GM21786 (cell line): ENCODE results near the gene VEGFD.

Experiments
- ATAC-seq: cut with Tn5 transposase; IDR thresholded peaks from one replicate; pipeline ENCODE4 v1.9.1; 2021; ENCODE audit not compliant: unreplicated experiment

The VEGFD gene

GRCh38 chrX:15366506-15367352 lies 17.5 kb downstream of the VEGFD start:
- no peak for ATAC-seq

GRCh38 chrX:15359701-15360100 lies 24.5 kb downstream of the VEGFD start:
- ATAC-seq = no peak

GRCh38 chrX:15358533-15358932 lies 25.7 kb downstream of the VEGFD start:
- no peak for ATAC-seq

GRCh38 chrX:15356444-15356843 lies 27.8 kb downstream of the VEGFD start:
- ATAC-seq = no peak

- no peak for ATAC-seq
These were observed 33.8 kb downstream of the VEGFD start for GRCh38 chrX:15350329-15350996.

GRCh38 chrX:15349046-15349445 lies 35.2 kb downstream of the VEGFD start:
- no peak for ATAC-seq

- ATAC-seq = no peak
These were observed 38.2 kb downstream of the VEGFD start for GRCh38 chrX:15345976-15346375.

- ATAC-seq = no peak
These were observed 40.1 kb downstream of the VEGFD start for GRCh38 chrX:15344106-15344505.

GRCh38 chrX:15343075-15343476 lies 41.1 kb downstream of the VEGFD start:
- ATAC-seq = no peak

GRCh38 chrX:15340867-15341266 lies 43.3 kb downstream of the VEGFD start:
- no peak for ATAC-seq

- ATAC-seq = no peak
These were observed 48.2 kb downstream of the VEGFD start for GRCh38 chrX:15336023-15336413.

- peak; percentile 99 for ATAC-seq
These were observed 48.8 kb downstream of the VEGFD start, which contains the start of gene PIGA for GRCh38 chrX:15335135-15336022. PIGA (minus strand) TSS chrX:15335523; CDS start chrX:15331930, 3,593 bp downstream.

GRCh38 chrX:15334561-15334960 lies 49.7 kb downstream of the VEGFD start:
- ATAC-seq = no peak

- no peak for ATAC-seq
These were observed 55.4 kb downstream of the VEGFD start for GRCh38 chrX:15328821-15329220.

- ATAC-seq = no peak
These were observed 56.1 kb downstream of the VEGFD start for GRCh38 chrX:15328131-15328530.

- no peak for ATAC-seq
These were observed 61.7 kb downstream of the VEGFD start for GRCh38 chrX:15322472-15322871.

GRCh38 chrX:15322072-15322471 lies 62.1 kb downstream of the VEGFD start:
- no peak for ATAC-seq

- no peak for ATAC-seq
These were observed 62.8 kb downstream of the VEGFD start for GRCh38 chrX:15321447-15321846.

GRCh38 chrX:15320297-15320696 lies 63.9 kb downstream of the VEGFD start:
- no peak for ATAC-seq

- ATAC-seq = no peak
These were observed 65.1 kb downstream of the VEGFD start for GRCh38 chrX:15319075-15319474.

- no peak for ATAC-seq
These were observed 68.7 kb downstream of the VEGFD start, which contains the start of gene ASB11 for GRCh38 chrX:15315509-15315908. ASB11 (minus strand) TSS chrX:15315640; CDS start chrX:15315605, 35 bp downstream.
